PC-3 (cell line): ENCODE data around the gene TIRAP.

Experiments used
- CTCF ChIP-seq: fragments of 300-600 bp; sonication (generic); conservative IDR thresholded peaks from 2 replicates; pipeline ENCODE4 v1.5.1; 2017; ENCODE audit warnings: antibody characterized with exemption, low read depth, mild to moderate bottlenecking, low read length
- EZH2 ChIP-seq: fragments of 300-600 bp; sonication (generic); IDR thresholded peaks from one replicate; pipeline ENCODE4 v1.6.1; 2017; ENCODE audit warnings: antibody characterized with exemption, mild to moderate bottlenecking, low read length; ENCODE audit not compliant: unreplicated experiment
- EZH2phosphoT487 ChIP-seq: fragments of 300-600 bp; sonication (generic); IDR thresholded peaks from 2 replicates; pipeline ENCODE4 v1.6.1; 2018; ENCODE audit warnings: mild to moderate bottlenecking, antibody characterized with exemption, low read length, borderline replicate concordance

- TF ChIP-seq CTCF (no peak), EZH2 (no peak), EZH2phosphoT487 (no peak)
Measured at GRCh38 chr11:126332221-126332711, 49.4 kb downstream of the TIRAP start.
